AG09309 (cell line): ENCODE data around the gene IGFBP6.

ENCODE experiments used
- DNase-seq: peaks from one replicate; pipeline ENCODE4 v3.0.0-alpha.2; 2010; ENCODE audit warnings: low read depth
- H3K4me3 ChIP-seq: 2 replicates; pipeline ENCODE4 v1.5.1; 2011; ENCODE audit warnings: mild to moderate bottlenecking, low read depth, low read length, moderate library complexity; ENCODE audit not compliant: control insufficient read depth
- CTCF ChIP-seq: IDR thresholded peaks from 2 replicates; pipeline ENCODE4 v1.5.1; 2011; ENCODE audit warnings: mild to moderate bottlenecking, low read depth, low read length, inconsistent platforms; ENCODE audit not compliant: insufficient read depth, control insufficient read depth; ENCODE audit errors: missing control alignments

The IGFBP6 gene

GRCh38 chr12:53113136-53113705 lies 15.8 kb downstream of the IGFBP6 start:
- TF ChIP-seq CTCF = no peak
- no peak overlapping the region for H3K4me3 ChIP-seq
- DNase-seq = no peak

- DNase-seq = no peak
- no peak for TF ChIP-seq CTCF
These were observed 16.5 kb downstream of the IGFBP6 start for GRCh38 chr12:53113951-53114350.

GRCh38 chr12:53115112-53115890 lies 17.8 kb downstream of the IGFBP6 start:
- no peak for DNase-seq
- no peak for TF ChIP-seq CTCF
- H3K4me3 ChIP-seq = no peak overlapping the region

More at GRCh38 chr12:53113951-53114350, 16.5 kb downstream of the IGFBP6 start:
- H3K4me3 ChIP-seq = no peak overlapping the region

- no peak for TF ChIP-seq CTCF
These were observed 18.6 kb downstream of the IGFBP6 start for GRCh38 chr12:53115891-53116648.

GRCh38 chr12:53118751-53119300 lies 21.4 kb downstream of the IGFBP6 start:
- TF ChIP-seq CTCF = no peak
- H3K4me3 ChIP-seq = no peak overlapping the region
- DNase-seq = no peak

More at GRCh38 chr12:53115891-53116648, 18.6 kb downstream of the IGFBP6 start:
- H3K4me3 ChIP-seq = no peak overlapping the region
- DNase-seq = no peak

- no peak overlapping the region for H3K4me3 ChIP-seq
- no peak for DNase-seq
- no peak for TF ChIP-seq CTCF
These were observed 23.4 kb downstream of the IGFBP6 start for GRCh38 chr12:53120685-53121525.
